Breast epithelium (tissue), 4 donors: Measurements from ENCODE around the gene KRTAP10-5. TPM values are rescaled to one million over a fixed set of nuclear protein-coding genes. Genes with fewer than 3 reads are reported as not detected.

Source experiments
- DNase-seq, 2 donors: peaks; one replicate each; pipeline ENCODE4 v3.0.0-alpha.2; 2019; ENCODE audit warnings: low spot score in 2 of 2
- H3K27ac ChIP-seq, 2 donors: fragments of 200-600 bp; sonication (generic) in 1 of 2; one replicate each; pipeline ENCODE4 v1.5.1; 2016 to 2019; ENCODE audit warnings: mild to moderate bottlenecking in 1 of 2
- H3K27me3 ChIP-seq, 2 donors: fragments of 200-600 bp; sonication (generic) in 1 of 2; one replicate each; pipeline versions ENCODE4 v1.5.1 to v1.6.0; 2017 to 2019; ENCODE audit warnings: control low read depth in 1 of 2, mild to moderate bottlenecking in 1 of 2
- H3K36me3 ChIP-seq: fragments of 200-600 bp; one replicate; pipeline ENCODE4 v1.5.1; 2019
- H3K4me1 ChIP-seq, 2 donors: fragments of 200-600 bp; sonication (generic); one replicate each; pipeline ENCODE4 v1.5.1; 2016 to 2019; ENCODE audit warnings: control low read depth in 1 of 2
- H3K4me3 ChIP-seq, 3 donors: fragments of 200-600 bp; sonication (generic); 1 replicate in 2 of 3; 2 replicates in 1 of 3; pipeline ENCODE4 v1.5.1; 2016 to 2019; ENCODE audit warnings: mild to moderate bottlenecking in 3 of 3, moderate library complexity in 2 of 3
- H3K9me3 ChIP-seq, 2 donors: fragments of 200-600 bp; sonication (generic) in 1 of 2; one replicate each; pipeline ENCODE4 v1.5.1; 2016 to 2019; ENCODE audit warnings: control low read depth in 1 of 2
- CTCF ChIP-seq, 3 donors: fragments of 450-650 bp; IDR thresholded peaks; one replicate each; pipeline ENCODE4 v1.5.1; 2016 to 2017; ENCODE audit warnings: antibody characterized with exemption in 3 of 3, mild to moderate bottlenecking in 3 of 3, moderate library complexity in 3 of 3
- POLR2A ChIP-seq: fragments of 450-650 bp; IDR thresholded peaks from one replicate; pipeline ENCODE4 v1.6.1; 2016; ENCODE audit warnings: antibody characterized with exemption, mild to moderate bottlenecking, moderate library complexity
- POLR2AphosphoS5 ChIP-seq, 3 donors: sonication (generic); formaldehyde crosslinking; IDR thresholded peaks; one replicate each; pipeline ENCODE4 v1.6.1; 2017; ENCODE audit warnings: antibody characterized with exemption in 3 of 3
- intact Hi-C: fragments of 100-400 bp; cut with DNase I; formaldehyde crosslinking; loops from one replicate; pipeline ENCODE4 v1.15.1; 2023; ENCODE audit warnings: low total_unique reads
- total RNA-seq, 3 donors: library from RNA; depleted of rRNA; stranded (reverse); fragments of >200 nt; gene quantifications; one replicate each; pipeline ENCODE4 v1.1.0, GENCODE V29; 2016

The KRTAP10-5 gene
- total RNA-seq, 3 donors from 2014 or later = not detected

GRCh38 chr21:44617071-44617501 lies 36.7 kb upstream of the KRTAP10-5 start:
- no peak overlapping the region for H3K4me3 ChIP-seq
- DNase-seq = no peak
- intact Hi-C loops = no loop called here
- peaks cover 3 to 12% of the 10 kb centered on the region in 2 donors for H3K9me3 ChIP-seq
- TF ChIP-seq CTCF (IDR thresholded peaks at IDR 0.05) = no peak
- no peak for TF ChIP-seq POLR2AphosphoS5 (IDR thresholded peaks at IDR 0.05)
- no peak overlapping the region for H3K27ac ChIP-seq
- H3K36me3 ChIP-seq = no peaks in the 10 kb centered on the region
- no peaks in the 10 kb centered on the region for H3K4me1 ChIP-seq
- H3K27me3 ChIP-seq = peaks cover 0 to 36% of the 10 kb centered on the region in 2 donors

- Histone ChIP-seq H3K9me3 (peaks cover 9 to 18% of the 10 kb centered on the region in 2 donors), H3K27ac (no peak overlapping the region), H3K4me3 (no peak overlapping the region), H3K27me3 (peaks cover 0 to 36% of the 10 kb centered on the region in 2 donors), H3K36me3 (no peaks in the 10 kb centered on the region), H3K4me1 (no peaks in the 10 kb centered on the region)
- TF ChIP-seq POLR2AphosphoS5 (IDR thresholded peaks at IDR 0.05) (no peak), CTCF (IDR thresholded peaks at IDR 0.05) (no peak), POLR2A (no peak)
- no peak for DNase-seq
- intact Hi-C loops = no loop called here
Measured at GRCh38 chr21:44616591-44616926, 36.2 kb upstream of the KRTAP10-5 start.

- Histone ChIP-seq H3K27ac (no peak overlapping the region), H3K27me3 (peaks cover 0 to 36% of the 10 kb centered on the region in 2 donors), H3K4me3 (no peak overlapping the region), H3K36me3 (no peaks in the 10 kb centered on the region), H3K9me3 (peaks cover 12 to 22% of the 10 kb centered on the region in 2 donors), H3K4me1 (no peaks in the 10 kb centered on the region)
- DNase-seq = no peak
- intact Hi-C loops = no loop called here
- TF ChIP-seq CTCF (IDR thresholded peaks at IDR 0.05) = no peak
- TF ChIP-seq POLR2A = no peak
- no peak for TF ChIP-seq POLR2AphosphoS5 (IDR thresholded peaks at IDR 0.05)
Measured at GRCh38 chr21:44615911-44616590, 35.6 kb upstream of the KRTAP10-5 start.

- Histone ChIP-seq H3K4me1 (no peaks in the 10 kb centered on the region), H3K36me3 (no peaks in the 10 kb centered on the region), H3K9me3 (peaks cover 18 to 28% of the 10 kb centered on the region in 2 donors), H3K27ac (no peak overlapping the region), H3K27me3 (peaks cover 0 to 36% of the 10 kb centered on the region in 2 donors), H3K4me3 (no peak overlapping the region)
- DNase-seq = no peak
- TF ChIP-seq POLR2AphosphoS5 (IDR thresholded peaks at IDR 0.05) (no peak), CTCF (IDR thresholded peaks at IDR 0.05) (no peak), POLR2A (no peak)
- intact Hi-C loops = no loop called here
Measured at GRCh38 chr21:44615466-44615865, 35.1 kb upstream of the KRTAP10-5 start.

GRCh38 chr21:44614961-44615391 lies 34.6 kb upstream of the KRTAP10-5 start:
- no peak for DNase-seq
- TF ChIP-seq POLR2A = no peak
- Histone ChIP-seq H3K4me3 (no peak overlapping the region), H3K9me3 (peaks cover 21 to 30% of the 10 kb centered on the region in 2 donors), H3K27me3 (peaks cover 0 to 36% of the 10 kb centered on the region in 2 donors), H3K36me3 (no peaks in the 10 kb centered on the region), H3K27ac (no peak overlapping the region), H3K4me1 (no peaks in the 10 kb centered on the region)
- intact Hi-C loops = no loop called here
